GM12891 (cell line): ENCODE results near the gene ATAD5.
"Not testable (repeated sequence)": the region's sequence is repeated elsewhere in the genome, so short reads cannot be mapped to it uniquely, and the experiment has no call there.

Source experiments
- DNase-seq: peaks from one replicate; pipeline ENCODE4 v3.0.0; 2011; ENCODE audit warnings: low spot score; ENCODE audit not compliant: insufficient read length
- FAIRE-seq: peaks from 2 replicates; lab custom pipeline; 2011; peaks lifted over from hg19 to GRCh38; lab: Jason Lieb, UNC
- PAX5 ChIP-seq: IDR thresholded peaks from 2 replicates; pipeline ENCODE4 v1.6.1; 2011; ENCODE audit warnings: low read length, moderate library complexity, mild to moderate bottlenecking; ENCODE audit not compliant: insufficient read depth, severe bottlenecking
- POLR2A ChIP-seq: IDR thresholded peaks from 2 replicates; pipeline ENCODE4 v1.6.1; 2011; ENCODE audit warnings: low read depth, low read length, control low read depth
- POLR2AphosphoS5 ChIP-seq: IDR thresholded peaks from 2 replicates; pipeline ENCODE4 v1.6.1; 2011; ENCODE audit warnings: low read depth, low read length, control low read depth
- POU2F2 ChIP-seq: IDR thresholded peaks from 2 replicates; pipeline ENCODE4 v1.6.1; 2011; ENCODE audit warnings: low read depth, mild to moderate bottlenecking, control low read depth, low read length, moderate library complexity
- SPI1 ChIP-seq: IDR thresholded peaks from 2 replicates; pipeline ENCODE4 v1.6.1; 2011; ENCODE audit warnings: low read depth, low read length, control low read depth
- TAF1 ChIP-seq: IDR thresholded peaks from 2 replicates; pipeline ENCODE4 v1.6.1; 2011; ENCODE audit warnings: low read depth, low read length, control low read depth

Gene ATAD5

DNA sequence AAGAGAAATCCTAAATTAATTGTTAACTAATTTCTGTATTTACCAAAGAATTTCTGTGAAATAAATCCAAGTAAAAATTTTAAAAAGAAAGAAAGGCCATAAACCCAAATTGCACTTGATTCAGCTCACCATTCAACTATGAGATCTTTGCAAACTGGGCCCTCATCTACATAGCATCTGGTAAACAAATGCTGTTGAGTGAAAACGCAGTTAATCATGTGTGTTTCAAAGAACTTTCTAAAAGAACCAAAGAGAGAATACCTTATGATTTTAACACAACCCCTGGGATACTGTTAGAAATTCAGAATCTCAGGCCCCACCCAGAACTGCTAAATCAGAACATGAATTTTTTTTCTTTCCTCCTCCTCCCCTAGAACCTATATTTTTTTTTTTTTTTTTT, 23.9 kb upstream of the ATAD5 start:
- FAIRE-seq = peak; percentile 9
- DNase-seq = no peak
- no peak for TF ChIP-seq POLR2A
- TF ChIP-seq SPI1 = no peak
- TF ChIP-seq POU2F2 = no peak
- no peak for TF ChIP-seq PAX5
- TF ChIP-seq POLR2AphosphoS5 = no peak
- TF ChIP-seq TAF1 = no peak

DNA sequence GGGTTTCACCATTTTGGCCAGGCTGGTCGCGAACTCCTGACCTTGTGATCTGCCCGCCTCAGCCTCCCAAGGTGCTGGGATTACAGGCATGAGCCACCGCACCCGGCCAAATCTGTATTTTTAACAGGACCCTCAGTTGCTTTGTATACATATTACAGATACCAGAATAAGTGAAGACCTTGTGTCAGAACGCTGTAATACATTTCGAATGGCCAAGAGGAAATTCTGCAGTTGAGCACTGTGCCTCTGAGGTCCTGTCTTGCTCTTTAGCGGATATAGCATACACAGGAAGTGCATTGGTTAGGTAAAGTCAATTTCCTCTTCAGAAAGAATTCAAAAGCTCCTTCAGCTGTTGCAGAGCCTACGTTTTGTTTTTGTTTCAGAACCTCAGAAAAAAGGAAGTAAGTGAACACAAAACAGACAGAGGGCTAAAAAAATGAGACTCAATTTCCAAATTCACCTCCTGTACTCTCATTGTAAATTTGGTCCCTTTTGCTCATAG, 22.9 kb upstream of the ATAD5 start:
- no peak for DNase-seq
- TF ChIP-seq POLR2AphosphoS5 = no peak
- TF ChIP-seq SPI1 = peak; percentile 69
- TF ChIP-seq POLR2A = 0 out of 2 replicates have a peak, but pooled peaks have one; percentile 23
- peak; percentile 19; the same call in 1 of the 2 replicates for TF ChIP-seq TAF1
- TF ChIP-seq POU2F2 = no peak
- peak; percentile 82 for FAIRE-seq

DNA sequence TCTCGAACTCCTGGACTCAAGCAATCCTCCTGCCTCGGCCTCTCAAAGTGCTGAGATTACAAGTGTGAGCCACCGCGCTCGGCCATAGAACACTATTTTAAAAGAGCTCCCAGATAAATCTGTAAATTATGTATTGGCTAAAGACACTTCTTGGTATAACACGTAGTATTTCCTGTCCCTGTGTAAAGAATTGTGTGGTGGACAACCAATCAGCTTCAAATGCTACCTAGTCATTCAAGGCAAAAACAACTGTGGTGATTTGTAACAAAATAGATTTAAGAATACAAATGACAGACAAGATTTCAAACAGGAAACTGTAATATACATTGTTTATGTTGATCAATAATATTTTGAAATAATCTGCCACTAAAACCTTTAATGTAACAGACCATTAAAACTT, 21.9 kb upstream of the ATAD5 start:
- TF ChIP-seq TAF1 (no peak), POLR2AphosphoS5 (no peak), POU2F2 (no peak), SPI1 (no peak), PAX5 (no peak), POLR2A (no peak)
- FAIRE-seq (no peak), DNase-seq (no peak)

DNA sequence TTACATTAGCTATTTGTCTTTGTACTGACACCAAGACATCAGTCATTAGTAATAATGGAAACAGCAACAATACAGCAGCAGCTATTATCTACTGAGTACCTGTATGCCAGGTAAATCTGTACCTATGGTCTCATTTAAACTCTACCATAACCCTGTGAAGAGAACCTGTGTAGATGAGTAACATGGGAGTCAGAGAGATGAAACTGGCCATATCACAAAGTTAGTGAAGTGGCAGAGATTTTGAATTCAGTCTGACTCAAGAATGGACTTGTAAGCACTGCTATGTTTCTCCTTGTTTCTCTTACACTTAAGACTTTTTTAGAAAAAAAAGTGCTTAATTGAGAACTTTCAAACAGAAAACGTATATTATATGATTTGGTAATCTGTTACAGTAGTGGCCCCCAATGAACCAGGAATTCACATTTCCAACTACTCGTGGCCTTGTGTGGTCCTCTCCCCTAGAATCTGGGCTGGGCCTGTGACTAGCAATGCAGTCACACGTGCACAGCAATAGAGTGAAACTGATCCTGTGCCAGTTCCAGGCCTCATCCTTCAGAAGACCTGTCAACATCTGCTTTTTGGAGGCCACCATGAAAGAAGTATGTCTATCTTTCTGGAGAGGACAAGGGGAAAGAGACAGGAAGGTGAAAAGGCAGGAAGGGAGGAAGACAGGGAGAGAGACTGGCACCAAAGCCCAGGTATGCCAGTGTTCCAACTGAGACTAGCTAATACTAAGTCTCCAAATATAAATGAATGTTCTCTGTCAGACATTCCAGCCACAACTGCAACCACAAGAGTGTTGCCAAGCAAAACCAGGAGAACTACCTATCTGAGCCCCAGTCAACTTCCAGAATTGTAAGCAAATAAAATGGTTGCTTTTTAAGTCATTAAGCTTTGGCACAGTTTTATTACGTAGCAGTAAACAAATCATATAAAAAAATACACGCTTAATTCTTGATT, 19.3 kb upstream of the ATAD5 start:
- DNase-seq (no peak), FAIRE-seq (peak; percentile 87)
- TF ChIP-seq PAX5 (no peak), POLR2AphosphoS5 (no peak), POU2F2 (no peak), POLR2A (no peak), SPI1 (no peak), TAF1 (no peak)

DNA sequence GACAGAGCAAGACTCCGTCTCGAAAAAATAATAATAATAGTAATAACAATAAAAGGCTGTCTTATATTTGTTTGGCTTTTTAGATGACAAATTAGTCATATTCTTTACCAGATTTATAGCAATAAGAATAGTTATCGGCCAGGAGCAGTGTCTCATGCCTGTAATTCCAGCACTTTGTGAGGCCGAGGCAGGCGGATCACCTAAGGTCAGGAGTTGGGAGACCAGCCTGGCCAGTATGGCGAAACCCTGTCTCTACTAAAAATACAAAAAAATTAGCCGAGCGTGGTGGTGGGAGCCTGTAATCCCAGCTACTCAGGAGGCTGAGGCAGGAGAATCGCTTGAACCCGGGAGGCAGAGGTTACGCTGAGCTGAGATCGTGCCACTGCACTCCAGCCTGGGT, 17.5 kb upstream of the ATAD5 start:
- not testable (repeated sequence) for FAIRE-seq, DNase-seq

DNA sequence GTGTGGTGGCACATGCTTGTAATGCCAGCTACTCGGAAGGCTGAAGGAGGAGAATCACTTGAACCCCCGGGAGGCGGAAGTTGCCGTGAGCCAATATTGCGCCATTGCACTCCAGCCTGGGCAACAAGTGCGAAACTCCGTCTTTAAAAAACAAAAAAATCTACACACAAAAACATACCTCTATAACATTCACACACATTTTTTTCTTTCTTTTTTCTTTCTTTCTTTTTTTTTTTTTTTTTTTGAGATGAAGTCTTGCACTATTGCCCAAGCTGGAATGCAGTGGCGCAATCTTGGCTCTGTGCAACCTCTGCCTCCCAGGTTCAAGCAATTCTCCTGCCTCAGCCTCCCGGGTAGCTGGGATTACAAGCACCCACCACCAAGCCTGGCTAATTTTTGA, 16.9 kb upstream of the ATAD5 start:
- DNase-seq, FAIRE-seq: not testable (repeated sequence)

DNA sequence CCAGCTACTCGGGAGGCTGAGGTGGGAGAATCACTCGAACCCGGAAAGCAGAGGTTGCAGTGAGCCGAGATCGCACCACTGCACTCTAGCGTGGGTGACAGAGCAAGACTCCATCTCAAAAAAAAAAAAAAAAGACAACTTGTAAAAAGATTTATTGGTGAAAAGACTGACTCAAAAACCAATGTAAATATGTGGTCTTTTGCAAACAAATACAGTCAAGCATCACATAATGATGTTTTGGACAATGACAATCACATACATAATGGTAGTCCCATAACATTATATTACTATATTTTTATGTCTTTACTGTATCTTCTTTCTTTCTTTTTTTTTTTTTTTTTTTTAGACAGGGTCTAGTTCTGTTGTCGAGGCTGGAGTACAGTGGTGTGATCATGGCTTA, 15.6 kb upstream of the ATAD5 start:
- no peak for DNase-seq
- FAIRE-seq = no peak
- no peak for TF ChIP-seq TAF1
- TF ChIP-seq PAX5 = no peak
- no peak for TF ChIP-seq POLR2AphosphoS5
- no peak for TF ChIP-seq SPI1
- TF ChIP-seq POLR2A = no peak
- TF ChIP-seq POU2F2 = no peak

DNA sequence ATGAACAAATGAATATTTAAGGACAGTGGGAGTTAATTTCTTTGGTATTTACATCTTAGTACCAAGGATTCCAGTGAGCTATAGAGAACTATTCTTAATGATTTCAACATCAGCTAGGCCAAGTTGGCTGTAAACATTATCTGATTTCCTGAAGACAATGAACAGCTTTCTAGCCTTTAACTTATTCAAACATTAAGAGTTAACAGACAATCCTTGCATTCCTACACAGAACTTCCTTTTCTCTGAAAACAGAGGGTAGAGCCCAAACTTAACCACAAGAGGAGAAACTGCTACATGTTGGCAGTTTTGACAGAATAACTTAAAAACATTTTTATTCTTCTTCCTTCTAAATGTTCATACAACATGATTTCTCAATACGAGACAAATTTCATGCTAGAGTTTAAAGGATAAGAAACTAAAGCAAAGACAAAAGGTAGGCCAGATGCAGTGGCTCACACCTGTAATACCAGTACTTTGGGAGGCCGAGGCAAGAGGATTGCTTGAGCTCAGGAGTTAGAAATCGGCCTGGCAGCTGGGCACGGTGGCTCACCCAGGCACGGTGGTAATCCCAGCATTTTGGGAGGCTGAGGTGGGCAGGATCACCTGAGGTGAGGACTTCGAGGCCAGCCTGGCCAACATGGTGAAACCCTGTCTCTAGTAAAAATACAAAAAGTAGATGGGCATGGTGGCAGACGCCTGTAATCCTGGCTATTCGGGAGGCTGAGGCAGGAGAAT, 11.6 kb upstream of the ATAD5 start:
- DNase-seq (no peak), FAIRE-seq (peak; percentile 35)
- no peak for TF ChIP-seq POU2F2
- TF ChIP-seq SPI1 = no peak
- no peak for TF ChIP-seq POLR2AphosphoS5
- no peak for TF ChIP-seq TAF1
- TF ChIP-seq PAX5 = no peak
- TF ChIP-seq POLR2A = no peak

DNA sequence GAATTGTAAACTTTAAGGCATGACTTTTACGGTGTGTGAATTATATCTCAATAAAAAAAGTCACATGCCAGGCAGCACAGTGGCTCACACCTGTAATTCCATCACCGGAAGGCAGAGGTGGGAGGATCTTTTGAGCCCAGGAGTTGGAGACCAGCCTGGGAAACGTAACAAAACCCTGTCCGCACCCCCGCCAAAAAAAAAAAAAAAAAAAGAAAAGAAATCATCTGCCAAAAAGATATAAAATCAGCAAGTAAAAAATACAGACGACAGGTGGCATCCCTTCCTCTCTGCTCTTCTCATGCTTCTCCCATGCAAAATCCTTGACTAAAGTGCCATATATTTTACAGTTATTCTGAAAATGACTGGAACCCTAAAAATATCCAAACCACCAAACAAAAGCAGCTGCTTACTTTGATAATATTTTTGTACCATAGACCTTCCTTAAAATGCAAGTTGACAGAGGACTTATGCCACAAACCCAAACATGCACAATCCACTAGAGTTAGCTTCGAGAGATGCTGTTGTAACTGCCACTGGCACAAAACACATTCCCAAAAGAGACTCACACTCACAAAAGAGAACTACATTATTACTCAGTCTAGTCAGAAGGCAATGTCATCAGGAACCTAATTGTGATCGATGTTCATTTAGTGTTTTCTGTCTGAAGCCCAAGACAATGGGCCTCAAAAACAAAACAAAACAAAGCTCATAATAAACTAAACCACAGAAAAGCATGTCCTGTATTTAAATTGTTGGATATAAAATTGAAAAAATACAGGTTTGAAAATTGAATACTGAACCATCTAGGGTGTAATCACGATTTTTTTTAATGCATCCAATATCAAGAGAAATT, 9.7 kb upstream of the ATAD5 start:
- no peak for DNase-seq
- no peak for FAIRE-seq
- TF ChIP-seq SPI1 (no peak), PAX5 (no peak), POU2F2 (no peak)

DNA sequence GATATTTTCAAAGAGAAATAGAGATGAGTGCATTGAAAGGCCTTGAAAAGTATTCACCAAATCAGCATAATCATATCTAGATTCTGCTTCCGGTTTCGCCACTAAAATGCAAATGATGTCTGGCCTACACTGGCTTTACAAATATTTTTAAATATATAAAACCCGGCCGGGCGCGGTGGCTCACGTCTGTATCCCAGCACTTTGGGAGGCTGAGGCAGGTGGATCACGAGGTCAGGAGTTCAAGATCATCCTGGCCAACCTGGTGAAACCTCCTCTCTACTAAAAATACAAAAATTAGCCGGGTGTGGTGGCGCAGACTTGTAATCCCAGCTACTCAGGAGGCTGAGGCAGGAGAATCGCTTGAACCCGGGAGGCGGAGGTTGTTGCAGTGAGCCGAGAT, 8.8 kb upstream of the ATAD5 start:
- FAIRE-seq = peak; percentile 16
- TF ChIP-seq POU2F2 = peak; percentile 67; the same call in 1 of the 2 replicates
- DNase-seq = not testable (repeated sequence)
